Measurements from ENCODE around the gene PIP4K2B.

Gene PIP4K2B

GRCh38 chr17:38773258-38773657 is 26.1 kb downstream of the PIP4K2B start:
- TF ChIP-seq POLR2AphosphoS5 (IDR thresholded peaks at IDR 0.05; ENCODE audit: low read depth, low read length): no peak
- TF ChIP-seq FOXP2 (optimal IDR thresholded peaks at IDR 0.05; ENCODE audit: borderline replicate concordance, extremely low read depth, extremely low read length, insufficient read depth): no peak
- TF ChIP-seq TAF1 (IDR thresholded peaks at IDR 0.05; ENCODE audit: borderline replicate concordance, insufficient read depth, low read length): no peak

GRCh38 chr17:38768417-38768816 is 30.9 kb downstream of the PIP4K2B start:
- TF ChIP-seq POLR2AphosphoS5 (IDR thresholded peaks at IDR 0.05; ENCODE audit: low read depth, low read length) (no peak), SIN3A (IDR thresholded peaks at IDR 0.05; ENCODE audit: borderline replicate concordance, insufficient read depth, low read length) (no peak), TAF1 (IDR thresholded peaks at IDR 0.05; ENCODE audit: borderline replicate concordance, insufficient read depth, low read length) (no peak), FOXP2 (optimal IDR thresholded peaks at IDR 0.05; ENCODE audit: borderline replicate concordance, extremely low read depth, extremely low read length, insufficient read depth) (no peak), REST (IDR thresholded peaks at IDR 0.05; ENCODE audit: insufficient read depth in 1 of 2, low read depth in 2 of 2, low read length in 2 of 2) (no peak)

GRCh38 chr17:38766341-38766740 is 33.0 kb downstream of the PIP4K2B start:
- TF ChIP-seq POLR2AphosphoS5 (IDR thresholded peaks at IDR 0.05; ENCODE audit: low read depth, low read length) (no peak), TAF1 (IDR thresholded peaks at IDR 0.05; ENCODE audit: borderline replicate concordance, insufficient read depth, low read length) (no peak), SIN3A (IDR thresholded peaks at IDR 0.05; ENCODE audit: borderline replicate concordance, insufficient read depth, low read length) (no peak), REST (IDR thresholded peaks at IDR 0.05; ENCODE audit: insufficient read depth in 1 of 2, low read depth in 2 of 2, low read length in 2 of 2) (no peak), FOXP2 (optimal IDR thresholded peaks at IDR 0.05; ENCODE audit: borderline replicate concordance, extremely low read depth, extremely low read length, insufficient read depth) (no peak)

DNA sequence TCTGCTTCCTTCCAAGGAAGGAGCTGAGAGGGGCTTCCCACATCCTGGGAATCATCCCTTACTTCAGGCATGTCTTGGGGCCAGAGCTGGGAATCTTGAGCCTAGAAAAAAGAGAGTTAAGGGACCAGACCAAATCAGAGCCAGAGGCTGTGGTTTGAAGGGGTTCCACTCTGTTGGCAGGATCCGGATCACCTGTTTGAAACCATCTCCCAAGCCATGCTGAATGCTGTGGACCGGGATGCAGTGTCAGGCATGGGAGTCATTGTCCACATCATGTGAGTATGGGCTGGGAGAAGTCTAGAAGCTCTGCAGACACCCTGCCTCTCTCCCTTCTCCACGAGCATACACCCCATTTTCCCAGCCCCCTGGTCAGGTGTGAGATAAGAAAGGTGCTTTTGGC is 37.1 kb downstream of the PIP4K2B start:
- TF ChIP-seq FOXP2 (optimal IDR thresholded peaks at IDR 0.05; ENCODE audit: borderline replicate concordance, extremely low read depth, extremely low read length, insufficient read depth): no peak
- TF ChIP-seq REST (IDR thresholded peaks at IDR 0.05; ENCODE audit: insufficient read depth in 1 of 2, low read depth in 2 of 2, low read length in 2 of 2): no peak
- TF ChIP-seq POLR2AphosphoS5 (IDR thresholded peaks at IDR 0.05; ENCODE audit: low read depth, low read length): no peak
- TF ChIP-seq SIN3A (IDR thresholded peaks at IDR 0.05; ENCODE audit: borderline replicate concordance, insufficient read depth, low read length): no peak
- TF ChIP-seq TAF1 (IDR thresholded peaks at IDR 0.05; ENCODE audit: borderline replicate concordance, insufficient read depth, low read length): no peak

GRCh38 chr17:38761612-38762011 is 37.7 kb downstream of the PIP4K2B start:
- TF ChIP-seq SIN3A (IDR thresholded peaks at IDR 0.05; ENCODE audit: borderline replicate concordance, insufficient read depth, low read length) (peak; percentile 58; the same call in 1 of the 2 replicates), REST (IDR thresholded peaks at IDR 0.05; ENCODE audit: insufficient read depth in 1 of 2, low read depth in 2 of 2, low read length in 2 of 2) (no peak)
